ENCODE results near the gene LTBP4.

The LTBP4 gene

GRCh38 chr19:40576585-40577451 lies 24.4 kb upstream of the LTBP4 start, which contains the start of gene SHKBP1 (continued):
- TF ChIP-seq ZBTB11 (tag by site-specific recombination; conservative IDR thresholded peaks at IDR 0.05; ENCODE audit: low read depth) = peak; percentile 72
- TF ChIP-seq KLF10 (tag by site-specific recombination; IDR thresholded peaks at IDR 0.05) = peak; percentile 89
- no peak for TF ChIP-seq ZNF837 (tag by site-specific recombination; IDR thresholded peaks at IDR 0.05)
- peak; percentile 97 for TF ChIP-seq ZNF561 (tag by site-specific recombination; IDR thresholded peaks at IDR 0.05; ENCODE audit: borderline replicate concordance)
- TF ChIP-seq ZBTB44 (tag by site-specific recombination; IDR thresholded peaks at IDR 0.05) = peak; percentile 19; the same call in 1 of the 2 replicates
- TF ChIP-seq PBX3 (CRISPR knock-in tag; IDR thresholded peaks at IDR 0.05) = peak; percentile 98
- peak; percentile 67 for TF ChIP-seq ZBTB21 (tag by site-specific recombination; IDR thresholded peaks at IDR 0.05)
- TF ChIP-seq TRIM28 (IDR thresholded peaks at IDR 0.05; ENCODE audit: borderline replicate concordance, low read length) = no peak
- no peak; the same call in 1 of the 2 replicates for TF ChIP-seq MZF1 (tag by site-specific recombination; IDR thresholded peaks at IDR 0.05; ENCODE audit: borderline replicate concordance)
- no peak for TF ChIP-seq ZNF488 (tag by site-specific recombination; IDR thresholded peaks at IDR 0.05)
- no peak for TF ChIP-seq ZNF558 (tag by site-specific recombination; IDR thresholded peaks at IDR 0.05)
- TF ChIP-seq SP2 (tag by site-specific recombination; IDR thresholded peaks at IDR 0.05) = peak; percentile 98
- no peak for TF ChIP-seq ZNF138 (tag by site-specific recombination; IDR thresholded peaks at IDR 0.05; ENCODE audit: borderline replicate concordance)
- TF ChIP-seq ZNF585B (tag by site-specific recombination; IDR thresholded peaks at IDR 0.05) = no peak
- peak; percentile 86 for TF ChIP-seq ZNF341 (tag by site-specific recombination; IDR thresholded peaks at IDR 0.05; ENCODE audit: low read depth)
- TF ChIP-seq ZNF148 (tag by site-specific recombination; IDR thresholded peaks at IDR 0.05; ENCODE audit: borderline replicate concordance) = no peak
- peak; percentile 37; the same call in 1 of the 2 replicates for TF ChIP-seq KLF7 (tag by site-specific recombination; IDR thresholded peaks at IDR 0.05; ENCODE audit: borderline replicate concordance)
- TF ChIP-seq MYNN (tag by site-specific recombination; IDR thresholded peaks at IDR 0.05; ENCODE audit: borderline replicate concordance) = no peak
- TF ChIP-seq ZNF692 (tag by site-specific recombination; IDR thresholded peaks at IDR 0.05) = peak; percentile 100
- no peak; the same call in 1 of the 2 replicates for TF ChIP-seq GLI2 (tag by site-specific recombination; IDR thresholded peaks at IDR 0.05; ENCODE audit: borderline replicate concordance, low read depth)
- no peak for TF ChIP-seq BCL6B (tag by site-specific recombination; IDR thresholded peaks at IDR 0.05)
- TF ChIP-seq ZNF660 (tag by site-specific recombination; IDR thresholded peaks at IDR 0.05) = no peak
- TF ChIP-seq ZNF24 (tag by site-specific recombination; IDR thresholded peaks at IDR 0.05) = peak; percentile 25
- TF ChIP-seq ZNF274 (IDR thresholded peaks at IDR 0.05; ENCODE audit: low read length) = no peak
- no peak for TF ChIP-seq ZNF274 (tag by site-specific recombination; IDR thresholded peaks at IDR 0.05; ENCODE audit: borderline replicate concordance)
- TF ChIP-seq ZNF791 (tag by site-specific recombination; IDR thresholded peaks at IDR 0.05) = no peak
- no peak for TF ChIP-seq ZNF416 (tag by site-specific recombination; IDR thresholded peaks at IDR 0.05)
